ENCODE measurements around the gene GSC2.
"Not testable (repeated sequence)": the region's sequence is repeated elsewhere in the genome, so short reads cannot be mapped to it uniquely, and the experiment has no call there.

Gene GSC2

GRCh38 chr22:19178065-19178656 lies 28.1 kb upstream of the GSC2 start:
- peak; percentile 59 for DNase-seq (ENCODE audit: low read depth, low spot score)

GRCh38 chr22:19177164-19178064 lies 27.3 kb upstream of the GSC2 start:
- no peak for DNase-seq (ENCODE audit: low read depth, low spot score)

- DNase-seq (ENCODE audit: low read depth, low spot score), result no peak
Measured at GRCh38 chr22:19176732-19177131, 26.6 kb upstream of the GSC2 start.

GRCh38 chr22:19176175-19176643 lies 26.1 kb upstream of the GSC2 start:
- peak; percentile 56 for DNase-seq (ENCODE audit: low read depth, low spot score)

GRCh38 chr22:19175602-19176174 lies 25.6 kb upstream of the GSC2 start:
- peak; percentile 41 for DNase-seq (ENCODE audit: low read depth, low spot score)

- DNase-seq (ENCODE audit: low read depth, low spot score), result no peak
Measured at GRCh38 chr22:19175026-19175601, 25.0 kb upstream of the GSC2 start.

- peak; percentile 63 for DNase-seq (ENCODE audit: low read depth, low spot score)
Measured at GRCh38 chr22:19174106-19175025, 24.3 kb upstream of the GSC2 start.

GRCh38 chr22:19173047-19174035 lies 23.2 kb upstream of the GSC2 start:
- DNase-seq (ENCODE audit: low read depth, low spot score), result no peak

- no peak for DNase-seq (ENCODE audit: low read depth, low spot score)
Measured at GRCh38 chr22:19172213-19173046, 22.3 kb upstream of the GSC2 start.

- no peak for DNase-seq (ENCODE audit: low read depth, low spot score)
Measured at GRCh38 chr22:19169947-19170318, 19.8 kb upstream of the GSC2 start.

GRCh38 chr22:19169002-19169946 lies 19.2 kb upstream of the GSC2 start:
- peak; percentile 21 for DNase-seq (ENCODE audit: low read depth, low spot score)

- DNase-seq (ENCODE audit: low read depth, low spot score), result no peak
Measured at GRCh38 chr22:19168088-19168890, 18.2 kb upstream of the GSC2 start.

- DNase-seq (ENCODE audit: low read depth, low spot score), result no peak
Measured at GRCh38 chr22:19167106-19167869, 17.2 kb upstream of the GSC2 start.

- no peak for DNase-seq (ENCODE audit: low read depth, low spot score)
Measured at GRCh38 chr22:19166421-19166820, 16.3 kb upstream of the GSC2 start.

GRCh38 chr22:19164425-19164824 lies 14.3 kb upstream of the GSC2 start:
- no peak for DNase-seq (ENCODE audit: low read depth, low spot score)

- DNase-seq (ENCODE audit: low read depth, low spot score), result not testable (repeated sequence)
Measured at GRCh38 chr22:19158649-19159048, 8.6 kb upstream of the GSC2 start.
